B cell (primary cell): ENCODE measurements around the gene SLC5A12. TPM values are rescaled to one million over a fixed set of nuclear protein-coding genes. Genes with fewer than 3 reads are reported as not detected.

Experiments
- ATAC-seq: fragments of 200-7000 bp; cut with Tn5 transposase; one replicate; pipeline ENCODE4 v1.10.0; 2021; ENCODE audit warnings: low read depth, mild to moderate bottlenecking, moderate number of reproducible peaks, moderate library complexity
- CTCF ChIA-PET: fragments of 350-600 bp; sonication (Branson Sonifier 250); formaldehyde crosslinking; loops from one replicate; lab custom pipeline; 2021; ENCODE audit warnings: antibody characterized with exemption, inconsistent platforms; lab: Charles Lee
- POLR2A ChIA-PET: fragments of 350-600 bp; sonication (Branson Sonifier 250); formaldehyde crosslinking; loops from one replicate; lab custom pipeline; 2021; ENCODE audit warnings: antibody characterized with exemption; lab: Charles Lee
- DNase-seq: peaks from one replicate; pipeline ENCODE4 v3.0.0; 2013
- H2AFZ ChIP-seq: 2 replicates; pipeline ENCODE4 v1.6.1; 2012; ENCODE audit warnings: mild to moderate bottlenecking, low read depth, low read length; ENCODE audit not compliant: insufficient read depth, poor library complexity, severe bottlenecking
- H3K27ac ChIP-seq, 2 donors: 1 replicate in 1 of 2; 2 replicates in 1 of 2; pipeline ENCODE4 v1.5.1; 2012 to 2013; ENCODE audit warnings: low read length in 2 of 2, mild to moderate bottlenecking in 2 of 2, moderate library complexity in 1 of 2
- H3K27me3 ChIP-seq, 4 experiments: fragments of 200-600 bp in 1 of 4; sonication (generic) in 1 of 4; replicated peaks in 1 of 4; 1 replicate in 2 of 4; 2 replicates in 2 of 4; pipeline versions ENCODE4 v1.6.1 to v1.7.0; 2013 to 2016; ENCODE audit warnings: low read length in 3 of 4, mild to moderate bottlenecking in 2 of 4, mixed read lengths in 1 of 4, moderate library complexity in 1 of 4; ENCODE audit not compliant: insufficient read depth in 4 of 4, control insufficient read depth in 3 of 4; ENCODE audit errors: control extremely low read depth in 1 of 4
- H3K36me3 ChIP-seq, 2 experiments: replicated peaks in 1 of 2; 1 replicate in 1 of 2; 2 replicates in 1 of 2; pipeline versions ENCODE4 v1.6.1 to v1.7.1; 2013; ENCODE audit warnings: low read length in 1 of 2; ENCODE audit not compliant: insufficient read depth in 2 of 2, control insufficient read depth in 1 of 2; ENCODE audit errors: control extremely low read depth in 1 of 2, extremely low read depth in 1 of 2
- H3K4me1 ChIP-seq, 2 donors: fragments of 200-600 bp in 1 of 2; sonication (generic) in 1 of 2; 1 replicate in 1 of 2; 2 replicates in 1 of 2; pipeline versions ENCODE4 v1.5.1 to v1.6.1; 2013 to 2017; ENCODE audit warnings: low read length in 2 of 2; ENCODE audit not compliant: control insufficient read depth in 2 of 2, insufficient read depth in 2 of 2
- H3K4me2 ChIP-seq: replicated peaks from 2 replicates; pipeline ENCODE3; 2012; ENCODE audit warnings: mild to moderate bottlenecking, low read depth, low read length; ENCODE audit not compliant: poor library complexity, severe bottlenecking
- H3K4me3 ChIP-seq, 5 experiments: fragments of 200-600 bp in 1 of 5; sonication (generic) in 1 of 5; 1 replicate in 3 of 5; 2 replicates in 2 of 5; pipeline versions ENCODE4 v1.5.1 to v1.7.0; 2011 to 2016; ENCODE audit warnings: low read length in 4 of 5, mild to moderate bottlenecking in 4 of 5, low read depth in 2 of 5, control low read depth in 1 of 5, moderate library complexity in 1 of 5; ENCODE audit not compliant: insufficient read depth in 1 of 5; ENCODE audit errors: control extremely low read depth in 1 of 5, extremely low read depth in 1 of 5
- H3K79me2 ChIP-seq: fragments of 200-600 bp; sonication (generic); one replicate; pipeline ENCODE4 v1.6.0; 2016; ENCODE audit warnings: low read length; ENCODE audit not compliant: control insufficient read depth, insufficient read depth
- H3K9ac ChIP-seq: fragments of 200-600 bp; sonication (generic); 2 replicates; pipeline ENCODE4 v1.6.1; 2017; ENCODE audit warnings: mild to moderate bottlenecking, low read length, moderate library complexity
- H3K9me3 ChIP-seq, 3 donors: one replicate each; pipeline versions ENCODE4 v1.6.1 to v1.7.1; 2013; ENCODE audit warnings: low read length in 2 of 3; ENCODE audit not compliant: control insufficient read depth in 2 of 3, insufficient read depth in 1 of 3; ENCODE audit errors: control extremely low read depth in 1 of 3
- H4K20me1 ChIP-seq: 2 replicates; pipeline ENCODE4 v1.6.0; 2012; ENCODE audit warnings: mild to moderate bottlenecking, low read length; ENCODE audit not compliant: insufficient read depth, control insufficient read depth, poor library complexity, severe bottlenecking
- H3K27ac Mint-ChIP-seq: one replicate; pipeline ENCODE4 v1.8.0; 2021; ENCODE audit warnings: mixed read lengths
- H3K27me3 Mint-ChIP-seq: one replicate; pipeline ENCODE4 v1.8.0; 2021; ENCODE audit warnings: mixed read lengths
- H3K4me1 Mint-ChIP-seq: one replicate; pipeline ENCODE4 v1.8.0; 2021; ENCODE audit warnings: mixed read lengths
- H3K4me3 Mint-ChIP-seq: one replicate; pipeline ENCODE4 v1.8.0; 2021; ENCODE audit warnings: mixed read lengths
- H3K9me3 Mint-ChIP-seq: one replicate; pipeline ENCODE4 v1.8.0; 2022; ENCODE audit warnings: mixed read lengths; ENCODE audit not compliant: insufficient read depth
- EZH2 ChIP-seq: IDR thresholded peaks from 2 replicates; pipeline ENCODE4 v1.6.1; 2012; ENCODE audit warnings: borderline replicate concordance, low read depth, mild to moderate bottlenecking, moderate library complexity, low read length; ENCODE audit not compliant: insufficient read depth, poor library complexity, severe bottlenecking
- WGBS: methylation state at CpG from one replicate; pipeline ENCODE4 v1.1.5; 2013; ENCODE audit warnings: missing lambda C conversion rate; ENCODE audit not compliant: insufficient coverage; 5-methylcytosine and 5-hydroxymethylcytosine counted together
- intact Hi-C: fragments of 100-400 bp; cut with micrococcal nuclease; formaldehyde crosslinking; loops from one replicate; pipeline ENCODE4 v1.10.0; 2022
- polyA plus RNA-seq: library from polyadenylated mRNA; depleted of rRNA; stranded (reverse); fragments of >200 nt; gene quantifications from 2 replicates; pipeline ENCODE4 v1.2.3, GENCODE V29; 2012
- total RNA-seq, 2 donors: library from RNA; stranded (reverse); fragments of 120-200 nt in 1 of 2; gene quantifications; 1 replicate in 1 of 2; 2 replicates in 1 of 2; pipeline versions ENCODE4 v1.2.3 to v1.2.4, GENCODE V29; 2013 to 2022
- TF ChIP-seq, protein P1 (sequence below): fragments of 200-600 bp; IDR thresholded peaks from one replicate; pipeline ENCODE4 v1.8.0; 2022; ENCODE audit warnings: antibody characterized with exemption, mild to moderate bottlenecking

The SLC5A12 gene
- total and polyA plus RNA-seq, 2 donors (not counting 1 experiment from before 2014, with no cell fraction given), result not detected

DNA sequence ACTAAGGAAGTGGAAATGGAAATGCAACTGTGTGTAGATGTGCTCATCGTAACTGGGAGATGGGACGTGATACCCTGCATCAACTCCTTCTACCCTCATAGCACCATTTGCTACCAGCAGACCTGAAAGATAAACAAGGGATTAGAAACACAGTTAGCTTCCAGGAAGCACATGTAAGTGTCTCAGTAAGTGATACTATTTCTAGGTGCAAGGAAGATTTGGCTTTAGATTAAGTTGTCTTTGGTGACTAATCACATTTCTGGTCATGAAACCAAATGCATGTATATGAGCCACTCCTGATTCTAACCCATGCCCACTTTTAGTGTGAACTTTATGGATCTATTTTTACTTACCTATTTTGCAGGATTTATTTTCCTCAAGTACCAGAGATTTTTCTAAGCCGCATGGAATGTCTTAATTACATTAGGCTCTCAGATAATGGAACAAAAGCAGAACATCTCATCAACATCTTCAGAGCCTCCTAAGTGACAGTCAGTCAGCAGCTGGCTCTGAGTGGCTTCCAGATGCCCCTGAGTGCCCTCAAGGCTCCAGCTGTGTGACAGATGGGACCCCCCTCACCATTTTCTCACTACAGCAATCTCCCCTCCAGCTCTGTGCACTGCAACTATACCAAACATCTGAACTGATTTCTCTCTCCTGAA is 21.2 kb downstream of the SLC5A12 start:
- H3K27ac ChIP-seq, result no peak overlapping the region
- H3K27me3 ChIP-seq, result no peaks in the 10 kb centered on the region
- Mint-ChIP-seq H3K4me1 (no peaks in the 10 kb centered on the region), H3K27ac (no peak overlapping the region), H3K4me3 (no peak overlapping the region), H3K9me3 (no peaks in the 10 kb centered on the region), H3K27me3 (no peaks in the 10 kb centered on the region)
- ATAC-seq (no peak), DNase-seq (no peak)
- H3K4me3 ChIP-seq, result no peak overlapping the region
- intact Hi-C loops, result no loop called here
- no CpG with 5 or more reads among the region's 3 CpGs for WGBS
- H4K20me1 ChIP-seq, result no peaks in the 10 kb centered on the region
- no peak overlapping the region for H2AFZ ChIP-seq
- ChIA-PET POLR2A (no interaction called here), CTCF (no interaction called here)
- H3K9ac ChIP-seq, result no peak overlapping the region
- TF ChIP-seq, protein P1, sequence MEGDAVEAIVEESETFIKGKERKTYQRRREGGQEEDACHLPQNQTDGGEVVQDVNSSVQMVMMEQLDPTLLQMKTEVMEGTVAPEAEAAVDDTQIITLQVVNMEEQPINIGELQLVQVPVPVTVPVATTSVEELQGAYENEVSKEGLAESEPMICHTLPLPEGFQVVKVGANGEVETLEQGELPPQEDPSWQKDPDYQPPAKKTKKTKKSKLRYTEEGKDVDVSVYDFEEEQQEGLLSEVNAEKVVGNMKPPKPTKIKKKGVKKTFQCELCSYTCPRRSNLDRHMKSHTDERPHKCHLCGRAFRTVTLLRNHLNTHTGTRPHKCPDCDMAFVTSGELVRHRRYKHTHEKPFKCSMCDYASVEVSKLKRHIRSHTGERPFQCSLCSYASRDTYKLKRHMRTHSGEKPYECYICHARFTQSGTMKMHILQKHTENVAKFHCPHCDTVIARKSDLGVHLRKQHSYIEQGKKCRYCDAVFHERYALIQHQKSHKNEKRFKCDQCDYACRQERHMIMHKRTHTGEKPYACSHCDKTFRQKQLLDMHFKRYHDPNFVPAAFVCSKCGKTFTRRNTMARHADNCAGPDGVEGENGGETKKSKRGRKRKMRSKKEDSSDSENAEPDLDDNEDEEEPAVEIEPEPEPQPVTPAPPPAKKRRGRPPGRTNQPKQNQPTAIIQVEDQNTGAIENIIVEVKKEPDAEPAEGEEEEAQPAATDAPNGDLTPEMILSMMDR, result no peak
- TF ChIP-seq EZH2, result no peak
- H3K9me3 ChIP-seq, result no peaks in the 10 kb centered on the region
- H3K79me2 ChIP-seq, result no peaks in the 10 kb centered on the region
- H3K36me3 ChIP-seq, result no peaks in the 10 kb centered on the region
- H3K4me2 ChIP-seq, result no peak overlapping the region
- no peaks in the 10 kb centered on the region for H3K4me1 ChIP-seq

DNA sequence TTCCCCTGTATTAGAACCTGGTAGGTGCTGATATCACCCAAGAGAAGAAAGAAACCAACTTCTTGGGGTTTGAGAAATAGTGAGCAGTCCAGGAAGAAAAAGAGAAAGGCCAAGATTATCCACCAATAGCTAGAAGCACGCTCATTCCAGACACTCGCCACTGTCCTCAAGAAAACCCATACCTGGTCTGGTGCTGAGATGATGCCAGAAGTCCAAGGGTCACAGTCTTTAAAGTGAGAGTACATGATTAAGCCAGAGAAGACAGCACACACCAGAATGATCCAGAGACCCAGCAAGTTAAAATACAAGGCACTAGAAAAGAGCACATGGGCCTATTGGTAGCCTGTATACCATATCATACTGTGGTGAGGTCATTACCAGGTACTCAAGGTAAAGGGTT is 23.6 kb downstream of the SLC5A12 start:
- Histone ChIP-seq H3K9me3 (no peaks in the 10 kb centered on the region), H3K9ac (no peak overlapping the region), H3K4me2 (no peak overlapping the region), H3K27me3 (no peaks in the 10 kb centered on the region), H4K20me1 (no peaks in the 10 kb centered on the region), H2AFZ (no peak overlapping the region), H3K79me2 (no peaks in the 10 kb centered on the region), H3K4me1 (no peaks in the 10 kb centered on the region), H3K27ac (no peak overlapping the region), H3K4me3 (no peak overlapping the region), H3K36me3 (no peaks in the 10 kb centered on the region)
- no peaks in the 10 kb centered on the region for H3K9me3 Mint-ChIP-seq
- ATAC-seq, result no peak
- DNase-seq, result no peak
- H3K4me3 Mint-ChIP-seq, result no peak overlapping the region
- ChIA-PET CTCF (no interaction called here), POLR2A (no interaction called here)
- TF ChIP-seq, protein P1, result no peak
- TF ChIP-seq EZH2, result no peak
- no peaks in the 10 kb centered on the region for H3K4me1 Mint-ChIP-seq
- 80% methylated on average over 1 of the region's 2 CpGs for WGBS
- H3K27me3 Mint-ChIP-seq, result no peaks in the 10 kb centered on the region
- no peak overlapping the region for H3K27ac Mint-ChIP-seq
- intact Hi-C loops, result no loop called here
